Keratinocyte (primary cell): ENCODE measurements around the gene C20orf173. TPM values are rescaled to one million over a fixed set of nuclear protein-coding genes. Genes with fewer than 3 reads are reported as not detected.

Experiments
- DNase-seq: peaks from one replicate; pipeline ENCODE4 v3.0.0-alpha.2; 2011; ENCODE audit warnings: low read depth, missing footprints, low spot score
- FAIRE-seq: peaks from 2 replicates; lab custom pipeline; 2011; peaks lifted over from hg19 to GRCh38; lab: Jason Lieb, UNC
- H2AFZ ChIP-seq: 2 replicates; pipeline ENCODE4 v1.6.0; 2012; ENCODE audit warnings: low read length, control low read depth, inconsistent platforms; ENCODE audit not compliant: control insufficient read depth
- H3K27ac ChIP-seq: 2 replicates; pipeline ENCODE4 v1.5.1; 2011; ENCODE audit warnings: low read length; ENCODE audit not compliant: control insufficient read depth, insufficient read depth
- H3K27me3 ChIP-seq: 3 replicates; pipeline ENCODE4 v1.6.0; 2011; ENCODE audit warnings: low read length; ENCODE audit not compliant: control insufficient read depth, insufficient read depth; ENCODE audit errors: extremely low read depth
- H3K36me3 ChIP-seq, 2 experiments: 2 replicates in 1 of 2; 3 replicates in 1 of 2; pipeline ENCODE4 v1.5.1; 2011; ENCODE audit warnings: low read length in 2 of 2, mild to moderate bottlenecking in 1 of 2; ENCODE audit not compliant: control insufficient read depth in 2 of 2, insufficient read depth in 2 of 2; ENCODE audit errors: extremely low read depth in 1 of 2
- H3K4me1 ChIP-seq: 3 replicates; pipeline ENCODE4 v1.5.1; 2011; ENCODE audit warnings: low read length; ENCODE audit not compliant: control insufficient read depth, insufficient read depth; ENCODE audit errors: extremely low read depth
- H3K4me2 ChIP-seq: 3 replicates; pipeline ENCODE4 v1.6.0; 2011; ENCODE audit warnings: low read depth, low read length; ENCODE audit not compliant: control insufficient read depth, insufficient read depth; ENCODE audit errors: extremely low read depth
- H3K4me3 ChIP-seq, 3 experiments: fragments of 200-600 bp in 1 of 3; sonication (generic) in 1 of 3; 2 replicates in 2 of 3; 3 replicates in 1 of 3; pipeline ENCODE4 v1.5.1; 2011 to 2016; ENCODE audit warnings: low read length in 3 of 3, mild to moderate bottlenecking in 3 of 3, control low read depth in 2 of 3, inconsistent platforms in 1 of 3, low read depth in 1 of 3, mixed read lengths in 1 of 3, mixed run types in 1 of 3, moderate library complexity in 1 of 3; ENCODE audit not compliant: control insufficient read depth in 2 of 3, insufficient read depth in 2 of 3; ENCODE audit errors: extremely low read depth in 1 of 3
- H3K79me2 ChIP-seq: 2 replicates; pipeline ENCODE4 v1.6.0; 2012; ENCODE audit warnings: low read length; ENCODE audit not compliant: control insufficient read depth, insufficient read depth
- H3K9ac ChIP-seq: 3 replicates; pipeline ENCODE4 v1.6.0; 2011; ENCODE audit warnings: low read length; ENCODE audit not compliant: control insufficient read depth, insufficient read depth; ENCODE audit errors: extremely low read depth
- H3K9me1 ChIP-seq: 3 replicates; pipeline ENCODE4 v1.6.0; 2011; ENCODE audit warnings: low read length; ENCODE audit not compliant: control insufficient read depth, insufficient read depth; ENCODE audit errors: extremely low read depth
- H3K9me3 ChIP-seq: 2 replicates; pipeline ENCODE4 v1.5.1; 2012; ENCODE audit warnings: low read depth, low read length; ENCODE audit not compliant: control insufficient read depth
- H4K20me1 ChIP-seq: 3 replicates; pipeline ENCODE4 v1.6.0; 2011; ENCODE audit warnings: low read length; ENCODE audit not compliant: control insufficient read depth, insufficient read depth; ENCODE audit errors: extremely low read depth
- EZH2 ChIP-seq: IDR thresholded peaks from one replicate; pipeline ENCODE4 v1.6.1; 2012; ENCODE audit warnings: inconsistent platforms, mild to moderate bottlenecking, low read length, moderate library complexity
- dilution Hi-C: fragments of 300-500 bp; cut with MboI; formaldehyde crosslinking; loops from one replicate; pipeline ENCODE4 v1.7.0; 2020; ENCODE audit warnings: low sequenced_read_pairs; ENCODE audit not compliant: extremely low pct_ligation_motif_present
- polyA plus RNA-seq, 5 experiments: library from polyadenylated mRNA; depleted of rRNA in 3 of 5; stranded (reverse) in 3 of 5; stranded (forward) in 1 of 5; unstranded in 1 of 5; fragments of >200 nt; gene quantifications; 1 replicate in 1 of 5; 2 replicates in 3 of 5; 3 replicates in 1 of 5; pipeline versions ENCODE4 v1.2.1 to v1.2.3, GENCODE V29; 2011 to 2012; ENCODE audit warnings: missing spikeins in 2 of 5, low read depth in 1 of 5, low replicate concordance in 1 of 5
- TF ChIP-seq, protein P1 (sequence below), 3 experiments: IDR thresholded peaks in 1 of 3; conservative IDR thresholded peaks in 1 of 3; optimal IDR thresholded peaks in 1 of 3; 2 replicates in 2 of 3; 3 replicates in 1 of 3; pipeline versions ENCODE3 to v1.5.1; 2011; ENCODE audit warnings: low read length in 3 of 3, mild to moderate bottlenecking in 3 of 3, moderate library complexity in 2 of 3, control low read depth in 1 of 3, inconsistent platforms in 1 of 3; ENCODE audit not compliant: insufficient read depth in 2 of 3; ENCODE audit errors: extremely low read depth in 1 of 3

Gene C20orf173
- polyA plus RNA-seq, 1 donor (not counting 4 experiments of a cell fraction or from before 2014, with no cell fraction given), result not detected

DNA sequence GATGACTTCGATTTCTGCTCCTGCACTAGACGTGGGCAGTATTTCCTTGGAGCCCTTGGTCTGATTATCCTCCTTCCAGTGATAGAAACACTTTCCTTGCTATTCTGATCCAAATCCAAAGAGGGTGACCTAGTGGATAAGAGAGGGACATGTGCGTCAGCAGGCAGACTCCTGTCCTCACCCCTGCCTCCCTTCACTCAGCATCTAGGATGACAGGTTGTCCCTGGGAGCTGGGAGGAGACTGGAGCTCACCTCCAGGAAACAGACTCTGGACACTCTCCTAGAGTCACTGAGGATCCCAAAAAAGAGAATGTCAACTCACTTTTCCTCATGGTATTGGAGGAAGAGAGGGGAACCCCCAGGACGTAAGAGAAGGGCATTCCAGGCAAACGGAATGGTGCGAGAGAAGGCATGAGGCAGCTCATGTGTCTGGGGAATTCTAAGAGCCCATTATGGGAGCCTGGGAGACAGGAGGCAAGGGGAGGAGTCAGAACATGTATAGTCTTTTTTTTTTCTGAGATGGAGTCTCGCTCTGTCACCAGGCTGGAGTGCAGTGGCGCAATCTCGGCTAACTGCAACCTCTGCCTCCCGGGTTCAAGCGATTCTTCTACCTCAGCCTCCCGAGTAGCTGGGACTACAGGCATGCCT lies 2.2 kb downstream of the C20orf173 start:
- TF ChIP-seq, protein P1, sequence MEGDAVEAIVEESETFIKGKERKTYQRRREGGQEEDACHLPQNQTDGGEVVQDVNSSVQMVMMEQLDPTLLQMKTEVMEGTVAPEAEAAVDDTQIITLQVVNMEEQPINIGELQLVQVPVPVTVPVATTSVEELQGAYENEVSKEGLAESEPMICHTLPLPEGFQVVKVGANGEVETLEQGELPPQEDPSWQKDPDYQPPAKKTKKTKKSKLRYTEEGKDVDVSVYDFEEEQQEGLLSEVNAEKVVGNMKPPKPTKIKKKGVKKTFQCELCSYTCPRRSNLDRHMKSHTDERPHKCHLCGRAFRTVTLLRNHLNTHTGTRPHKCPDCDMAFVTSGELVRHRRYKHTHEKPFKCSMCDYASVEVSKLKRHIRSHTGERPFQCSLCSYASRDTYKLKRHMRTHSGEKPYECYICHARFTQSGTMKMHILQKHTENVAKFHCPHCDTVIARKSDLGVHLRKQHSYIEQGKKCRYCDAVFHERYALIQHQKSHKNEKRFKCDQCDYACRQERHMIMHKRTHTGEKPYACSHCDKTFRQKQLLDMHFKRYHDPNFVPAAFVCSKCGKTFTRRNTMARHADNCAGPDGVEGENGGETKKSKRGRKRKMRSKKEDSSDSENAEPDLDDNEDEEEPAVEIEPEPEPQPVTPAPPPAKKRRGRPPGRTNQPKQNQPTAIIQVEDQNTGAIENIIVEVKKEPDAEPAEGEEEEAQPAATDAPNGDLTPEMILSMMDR (optimal IDR thresholded peaks at IDR 0.05 in 1 of 3, IDR thresholded peaks at IDR 0.05 in 1 of 3, conservative IDR thresholded peaks at IDR 0.05 in 1 of 3; ENCODE audit: extremely low read depth in 1 of 3, insufficient read depth in 2 of 3, low read length in 3 of 3), result no peak
- TF ChIP-seq EZH2, result no peak
- Histone ChIP-seq H3K9ac (no peak overlapping the region), H3K4me1 (no peaks in the 10 kb centered on the region), H3K27ac (no peak overlapping the region), H3K4me2 (no peak overlapping the region), H4K20me1 (no peaks in the 10 kb centered on the region), H3K4me3 (no peak overlapping the region), H2AFZ (no peak overlapping the region), H3K9me3 (no peaks in the 10 kb centered on the region), H3K36me3 (no peaks in the 10 kb centered on the region), H3K27me3 (no peaks in the 10 kb centered on the region), H3K9me1 (no peaks in the 10 kb centered on the region), H3K79me2 (no peaks in the 10 kb centered on the region)
- dilution Hi-C loops, result no loop called here
- DNase-seq, result no peak
- FAIRE-seq, result no peak

DNA sequence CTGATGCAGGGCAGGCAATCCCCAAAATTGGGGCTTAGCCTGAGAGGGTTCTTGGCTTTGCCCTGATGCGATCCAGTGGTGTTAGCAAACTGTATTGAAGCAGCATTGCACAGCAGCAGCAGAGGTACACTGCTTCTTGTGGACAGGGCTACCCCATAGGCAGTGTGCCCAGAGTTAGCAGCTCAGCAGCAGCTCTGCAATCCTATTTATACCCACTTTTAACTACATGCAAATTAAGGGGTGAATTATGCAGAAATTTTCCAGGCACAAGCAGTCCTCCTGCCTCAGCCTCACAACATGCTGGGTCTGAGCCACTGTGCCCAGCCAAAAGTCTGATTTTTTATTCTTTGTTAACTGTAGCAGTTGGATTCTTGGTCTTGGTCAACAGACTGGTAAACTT lies 3.8 kb downstream of the C20orf173 start:
- no peak for TF ChIP-seq EZH2
- TF ChIP-seq, protein P1 (optimal IDR thresholded peaks at IDR 0.05 in 1 of 3, IDR thresholded peaks at IDR 0.05 in 1 of 3, conservative IDR thresholded peaks at IDR 0.05 in 1 of 3; ENCODE audit: extremely low read depth in 1 of 3, insufficient read depth in 2 of 3, low read length in 3 of 3), result no peak
- no peaks in the 10 kb centered on the region for H4K20me1 ChIP-seq
- no peaks in the 10 kb centered on the region for H3K36me3 ChIP-seq
- H3K27ac ChIP-seq, result no peak overlapping the region
- H3K9me3 ChIP-seq, result no peaks in the 10 kb centered on the region
- dilution Hi-C loops, result no loop called here
- no peak for DNase-seq
- no peak for FAIRE-seq
- no peaks in the 10 kb centered on the region for H3K4me1 ChIP-seq
- H2AFZ ChIP-seq, result no peak overlapping the region
- no peak overlapping the region for H3K4me2 ChIP-seq
- no peak overlapping the region for H3K4me3 ChIP-seq
- H3K9ac ChIP-seq, result no peak overlapping the region
- H3K79me2 ChIP-seq, result no peaks in the 10 kb centered on the region
- no peaks in the 10 kb centered on the region for H3K9me1 ChIP-seq
- no peaks in the 10 kb centered on the region for H3K27me3 ChIP-seq
